Mesothelial cell of epicardium (in vitro differentiated cells): Measurements from ENCODE around the gene RANBP3. TPM values are rescaled to one million over a fixed set of nuclear protein-coding genes. Genes with fewer than 3 reads are reported as not detected.
A peak's percentile ranks its signal among the peaks of the same experiment; 100 is the strongest.
"Not testable (repeated sequence)": the region's sequence is repeated elsewhere in the genome, so short reads cannot be mapped to it uniquely, and the experiment has no call there.

Source experiments
- DNase-seq, 2 experiments: peaks; one replicate each; pipeline ENCODE4 v3.0.0; 2021; ENCODE audit warnings: low spot score in 2 of 2; ENCODE audit not compliant: unreplicated experiment in 2 of 2
- H3K27ac Mint-ChIP-seq: 2 replicates; pipeline ENCODE4 v1.8.0; 2021; ENCODE audit warnings: mixed read lengths
- H3K27me3 Mint-ChIP-seq: 2 replicates; pipeline ENCODE4 v1.8.0; 2021; ENCODE audit warnings: low read depth, mixed read lengths
- H3K36me3 Mint-ChIP-seq: 2 replicates; pipeline ENCODE4 v1.8.0; 2021; ENCODE audit warnings: mixed read lengths
- H3K4me1 Mint-ChIP-seq: 2 replicates; pipeline ENCODE4 v1.8.0; 2021; ENCODE audit warnings: mixed read lengths
- H3K4me3 Mint-ChIP-seq: 2 replicates; pipeline ENCODE4 v1.8.0; 2021; ENCODE audit warnings: mild to moderate bottlenecking, moderate library complexity, mixed read lengths
- H3K9me3 Mint-ChIP-seq: 2 replicates; pipeline ENCODE4 v1.8.0; 2021; ENCODE audit warnings: mixed read lengths
- total RNA-seq: library from RNA; stranded (reverse); gene quantifications from 3 replicates; pipeline ENCODE4 v1.2.1, GENCODE V29; 2021
- TF ChIP-seq, protein P1 (sequence below): fragments of 200-600 bp; sonication (generic); IDR thresholded peaks from one replicate; pipeline ENCODE4 v1.5.0; 2021; ENCODE audit warnings: antibody characterized with exemption; ENCODE audit not compliant: unreplicated experiment

RANBP3 gene
- total RNA-seq, 1 donor from 2014 or later: 83.3 TPM

DNA sequence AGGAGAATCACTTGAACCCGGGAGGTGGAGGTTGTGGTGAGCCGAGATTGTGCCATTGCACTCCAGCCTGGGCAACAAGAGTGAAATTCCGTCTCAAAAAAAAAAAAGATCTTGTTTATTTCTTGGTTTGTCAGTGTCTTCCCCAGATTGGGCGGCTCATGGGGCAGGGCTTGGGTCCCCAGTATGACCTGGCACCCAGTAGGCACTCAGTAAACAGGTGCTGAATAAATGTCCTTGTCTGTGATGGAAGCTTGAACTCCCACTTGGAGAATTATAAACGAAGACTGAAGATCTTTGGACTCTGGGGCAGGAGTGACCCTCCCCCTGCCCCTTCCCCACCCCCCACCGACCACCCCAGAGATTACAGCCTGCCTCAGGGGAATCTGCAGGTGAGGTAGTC is 97.7 kb downstream of the RANBP3 start:
- H3K27me3 Mint-ChIP-seq: no peaks in the 10 kb centered on the region
- TF ChIP-seq, protein P1, sequence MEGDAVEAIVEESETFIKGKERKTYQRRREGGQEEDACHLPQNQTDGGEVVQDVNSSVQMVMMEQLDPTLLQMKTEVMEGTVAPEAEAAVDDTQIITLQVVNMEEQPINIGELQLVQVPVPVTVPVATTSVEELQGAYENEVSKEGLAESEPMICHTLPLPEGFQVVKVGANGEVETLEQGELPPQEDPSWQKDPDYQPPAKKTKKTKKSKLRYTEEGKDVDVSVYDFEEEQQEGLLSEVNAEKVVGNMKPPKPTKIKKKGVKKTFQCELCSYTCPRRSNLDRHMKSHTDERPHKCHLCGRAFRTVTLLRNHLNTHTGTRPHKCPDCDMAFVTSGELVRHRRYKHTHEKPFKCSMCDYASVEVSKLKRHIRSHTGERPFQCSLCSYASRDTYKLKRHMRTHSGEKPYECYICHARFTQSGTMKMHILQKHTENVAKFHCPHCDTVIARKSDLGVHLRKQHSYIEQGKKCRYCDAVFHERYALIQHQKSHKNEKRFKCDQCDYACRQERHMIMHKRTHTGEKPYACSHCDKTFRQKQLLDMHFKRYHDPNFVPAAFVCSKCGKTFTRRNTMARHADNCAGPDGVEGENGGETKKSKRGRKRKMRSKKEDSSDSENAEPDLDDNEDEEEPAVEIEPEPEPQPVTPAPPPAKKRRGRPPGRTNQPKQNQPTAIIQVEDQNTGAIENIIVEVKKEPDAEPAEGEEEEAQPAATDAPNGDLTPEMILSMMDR: no peak
- H3K27ac Mint-ChIP-seq: peak overlapping the region; percentile 43
- peaks cover 16% of the 10 kb centered on the region for H3K4me1 Mint-ChIP-seq
- H3K36me3 Mint-ChIP-seq: no peaks in the 10 kb centered on the region
- H3K9me3 Mint-ChIP-seq: no peaks in the 10 kb centered on the region
- DNase-seq: no peak
- no peak overlapping the region for H3K4me3 Mint-ChIP-seq

DNA sequence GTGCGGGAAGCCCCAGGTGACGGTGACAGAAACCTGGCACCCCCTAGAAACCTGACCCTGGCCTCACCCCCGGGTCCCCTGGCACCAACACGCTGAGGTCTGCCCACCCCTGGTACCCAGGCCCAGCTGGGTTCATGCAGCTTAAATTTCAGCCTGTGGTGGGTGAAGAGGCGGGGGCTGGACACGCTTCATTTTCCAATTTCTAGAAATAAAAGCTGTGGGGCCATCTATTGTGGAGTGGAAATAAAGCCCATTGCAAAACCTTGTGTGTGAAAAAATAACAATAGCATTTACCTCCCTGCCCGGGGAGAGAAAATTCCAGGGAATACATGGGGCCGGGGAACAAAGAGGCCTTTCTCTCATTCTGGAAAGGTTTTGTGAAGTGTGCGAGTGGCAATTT is 100.1 kb downstream of the RANBP3 start:
- H3K36me3 Mint-ChIP-seq: no peaks in the 10 kb centered on the region
- no peak for DNase-seq
- no peaks in the 10 kb centered on the region for H3K27me3 Mint-ChIP-seq
- no peaks in the 10 kb centered on the region for H3K9me3 Mint-ChIP-seq
- TF ChIP-seq, protein P1: no peak
- peaks cover 16% of the 10 kb centered on the region for H3K4me1 Mint-ChIP-seq
- H3K27ac Mint-ChIP-seq: no peak overlapping the region
- no peak overlapping the region for H3K4me3 Mint-ChIP-seq

DNA sequence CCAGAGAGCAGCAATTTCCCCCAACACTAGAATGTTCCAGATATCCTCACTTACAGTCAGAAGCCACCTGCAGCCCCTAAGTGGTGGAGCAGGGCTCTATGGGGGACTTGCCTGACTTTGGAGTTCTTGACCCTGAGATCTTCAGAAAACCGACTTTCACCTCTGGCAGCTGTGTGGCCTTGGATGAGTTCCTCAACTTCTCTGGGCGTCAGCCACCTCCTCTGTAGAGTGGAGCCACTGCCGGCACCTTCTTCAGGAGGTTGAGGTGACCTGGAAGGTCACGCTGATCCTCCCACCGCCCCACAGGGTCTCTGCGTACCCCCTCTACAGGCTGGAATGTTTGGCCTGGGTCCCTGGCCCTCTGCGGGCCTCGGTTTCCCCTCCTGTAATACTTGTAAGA is 100.5 kb downstream of the RANBP3 start:
- no peak overlapping the region for H3K4me3 Mint-ChIP-seq
- H3K36me3 Mint-ChIP-seq: no peaks in the 10 kb centered on the region
- no peaks in the 10 kb centered on the region for H3K9me3 Mint-ChIP-seq
- no peak for DNase-seq
- TF ChIP-seq, protein P1: no peak
- H3K27ac Mint-ChIP-seq: no peak overlapping the region
- peaks cover 16% of the 10 kb centered on the region for H3K4me1 Mint-ChIP-seq
- no peaks in the 10 kb centered on the region for H3K27me3 Mint-ChIP-seq

DNA sequence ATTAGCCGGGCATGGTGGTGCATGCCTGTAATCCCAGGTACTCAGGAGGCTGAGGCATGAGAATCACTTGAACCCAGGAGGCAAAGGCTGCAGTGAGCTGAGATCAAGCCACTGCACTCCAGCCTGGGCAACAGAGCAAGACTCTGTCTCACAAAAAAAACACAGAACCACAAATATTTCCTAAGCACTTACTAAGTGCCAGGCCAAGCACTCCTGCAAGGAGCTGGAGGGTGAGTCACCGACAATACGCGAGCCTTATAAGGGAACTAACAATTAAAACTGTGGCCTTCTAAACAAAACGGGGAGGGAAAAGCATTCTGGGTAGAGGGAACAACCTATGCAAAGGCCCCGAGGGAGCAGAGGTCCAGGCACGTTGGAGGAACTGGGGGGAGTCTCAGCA is 103.4 kb downstream of the RANBP3 start:
- DNase-seq, H3K27me3 Mint-ChIP-seq, H3K4me3 Mint-ChIP-seq, H3K27ac Mint-ChIP-seq, H3K4me1 Mint-ChIP-seq, H3K36me3 Mint-ChIP-seq, H3K9me3 Mint-ChIP-seq: not testable (repeated sequence)

DNA sequence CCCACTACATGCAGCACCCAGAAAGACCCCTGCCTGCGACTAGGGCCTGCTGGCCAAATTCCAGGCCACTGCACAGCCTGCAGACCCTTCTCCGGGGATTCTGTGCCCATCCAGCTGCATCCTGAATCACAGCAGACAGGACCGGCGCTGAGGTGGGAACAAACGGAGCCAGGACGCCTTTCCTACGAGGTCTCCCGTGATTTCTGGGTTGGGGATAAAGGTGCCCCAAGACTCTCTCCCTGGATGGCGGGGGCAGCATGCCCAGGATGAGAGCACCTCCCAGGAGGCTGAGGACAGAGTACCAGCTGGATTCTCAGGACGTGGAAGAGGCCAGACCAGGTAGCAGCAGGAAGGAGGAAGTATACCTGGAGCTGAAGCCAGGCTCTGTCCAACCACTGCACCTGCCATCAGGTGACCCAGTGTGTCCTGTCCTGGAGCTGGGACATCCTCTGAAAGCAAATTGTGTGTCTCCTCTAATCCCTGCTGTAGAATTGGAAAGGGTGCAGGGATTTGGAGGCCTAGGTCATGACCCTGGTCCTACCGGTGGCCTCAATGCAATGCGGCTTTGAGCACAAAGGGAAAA is 104.2 kb downstream of the RANBP3 start:
- no peaks in the 10 kb centered on the region for H3K36me3 Mint-ChIP-seq
- H3K27me3 Mint-ChIP-seq: no peaks in the 10 kb centered on the region
- no peak overlapping the region for H3K4me3 Mint-ChIP-seq
- H3K4me1 Mint-ChIP-seq: peaks cover 8% of the 10 kb centered on the region
- TF ChIP-seq, protein P1: no peak
- no peak for DNase-seq
- no peaks in the 10 kb centered on the region for H3K9me3 Mint-ChIP-seq
- H3K27ac Mint-ChIP-seq: no peak overlapping the region

DNA sequence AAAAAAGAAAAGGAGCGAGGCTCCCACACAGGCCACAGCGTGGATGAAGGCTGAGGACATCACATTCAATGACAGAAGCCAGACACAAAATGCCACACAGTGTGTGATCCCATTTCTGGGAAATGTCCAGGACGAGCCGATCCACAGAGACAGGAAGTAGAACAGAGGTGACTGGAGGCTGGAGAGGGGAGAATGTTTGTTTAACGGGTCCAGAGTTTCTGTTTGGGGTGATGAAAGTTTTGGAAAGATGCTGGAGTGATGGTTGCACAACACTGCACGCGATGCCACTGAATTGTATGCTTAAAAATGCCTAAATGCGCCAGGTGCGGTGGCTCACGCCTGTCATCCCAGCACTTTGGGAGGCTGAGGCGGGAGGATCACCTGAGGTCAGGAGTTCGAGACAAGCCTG is 107.0 kb downstream of the RANBP3 start:
- Mint-ChIP-seq H3K4me3 (no peak overlapping the region), H3K27me3 (no peaks in the 10 kb centered on the region), H3K4me1 (peaks cover 2% of the 10 kb centered on the region), H3K36me3 (no peaks in the 10 kb centered on the region), H3K9me3 (no peaks in the 10 kb centered on the region), H3K27ac (no peak overlapping the region)
- TF ChIP-seq, protein P1: no peak
- DNase-seq: no peak
